ENCODE results near the gene GNB5.

The GNB5 gene

DNA sequence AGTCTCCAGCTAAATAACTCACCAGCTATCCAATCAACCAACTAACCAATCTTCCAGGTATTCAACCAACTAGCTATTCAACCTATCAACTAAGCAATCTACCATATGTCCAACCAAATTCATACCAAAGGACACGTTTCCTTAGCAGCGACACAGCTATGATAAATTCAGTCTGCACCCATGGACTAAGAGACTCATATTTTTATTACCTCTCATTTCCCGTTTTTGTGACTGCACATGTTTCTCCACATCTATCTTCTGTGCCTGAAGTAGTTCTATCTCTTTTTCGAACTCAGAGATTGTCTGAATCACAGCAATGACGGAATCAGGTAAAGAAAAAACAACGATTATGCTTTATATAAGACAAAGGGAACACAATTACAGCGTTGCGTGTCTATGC, 34.0 kb upstream of the GNB5 start:
- no peak for TF ChIP-seq ZNF565 (CRISPR knock-in tag; conservative IDR thresholded peaks at IDR 0.05; ENCODE audit: low read depth)
- TF ChIP-seq ZNF8 (CRISPR knock-in tag; IDR thresholded peaks at IDR 0.05): no peak
- no peak for TF ChIP-seq BACH2 (CRISPR knock-in tag; IDR thresholded peaks at IDR 0.05; ENCODE audit: borderline replicate concordance)
- TF ChIP-seq ISL1 (CRISPR knock-in tag; IDR thresholded peaks at IDR 0.05): no peak
- TF ChIP-seq ZFP3 (CRISPR knock-in tag; IDR thresholded peaks at IDR 0.05): no peak
- no peak for TF ChIP-seq ARNTL (CRISPR knock-in tag; IDR thresholded peaks at IDR 0.05; ENCODE audit: borderline replicate concordance, low read depth)
- no peak for TF ChIP-seq OSR1 (CRISPR knock-in tag; IDR thresholded peaks at IDR 0.05)
- no peak for TF ChIP-seq TCF4 (CRISPR knock-in tag; IDR thresholded peaks at IDR 0.05; ENCODE audit: borderline replicate concordance)
- TF ChIP-seq, protein P1, sequence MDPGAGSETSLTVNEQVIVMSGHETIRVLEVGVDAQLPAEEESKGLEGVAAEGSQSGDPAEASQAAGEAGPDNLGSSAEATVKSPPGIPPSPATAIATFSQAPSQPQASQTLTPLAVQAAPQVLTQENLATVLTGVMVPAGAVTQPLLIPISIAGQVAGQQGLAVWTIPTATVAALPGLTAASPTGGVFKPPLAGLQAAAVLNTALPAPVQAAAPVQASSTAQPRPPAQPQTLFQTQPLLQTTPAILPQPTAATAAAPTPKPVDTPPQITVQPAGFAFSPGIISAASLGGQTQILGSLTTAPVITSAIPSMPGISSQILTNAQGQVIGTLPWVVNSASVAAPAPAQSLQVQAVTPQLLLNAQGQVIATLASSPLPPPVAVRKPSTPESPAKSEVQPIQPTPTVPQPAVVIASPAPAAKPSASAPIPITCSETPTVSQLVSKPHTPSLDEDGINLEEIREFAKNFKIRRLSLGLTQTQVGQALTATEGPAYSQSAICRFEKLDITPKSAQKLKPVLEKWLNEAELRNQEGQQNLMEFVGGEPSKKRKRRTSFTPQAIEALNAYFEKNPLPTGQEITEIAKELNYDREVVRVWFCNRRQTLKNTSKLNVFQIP (CRISPR knock-in tag; IDR thresholded peaks at IDR 0.05; ENCODE audit: borderline replicate concordance, low read depth): no peak
- TF ChIP-seq TOX (CRISPR knock-in tag; IDR thresholded peaks at IDR 0.05; ENCODE audit: borderline replicate concordance): no peak
- no peak for TF ChIP-seq PPARA (CRISPR knock-in tag; IDR thresholded peaks at IDR 0.05; ENCODE audit: borderline replicate concordance)
- no peak for TF ChIP-seq RARB (CRISPR knock-in tag; IDR thresholded peaks at IDR 0.05)
- TF ChIP-seq CREB5 (CRISPR knock-in tag; IDR thresholded peaks at IDR 0.05; ENCODE audit: low read depth): no peak
- TF ChIP-seq PATZ1 (CRISPR knock-in tag; IDR thresholded peaks at IDR 0.05; ENCODE audit: borderline replicate concordance): no peak
- no peak for TF ChIP-seq CSRNP3 (CRISPR knock-in tag; IDR thresholded peaks at IDR 0.05)
- no peak for TF ChIP-seq ZFP30 (CRISPR knock-in tag; IDR thresholded peaks at IDR 0.05)
- no peak for TF ChIP-seq GLIS3 (CRISPR knock-in tag; IDR thresholded peaks at IDR 0.05)
- no peak for TF ChIP-seq ESRRG (CRISPR knock-in tag; IDR thresholded peaks at IDR 0.05)
- ATAC-seq: no peak

- no peak for ATAC-seq
- TF ChIP-seq GLIS3 (CRISPR knock-in tag; IDR thresholded peaks at IDR 0.05) (no peak), CSDC2 (CRISPR knock-in tag; IDR thresholded peaks at IDR 0.05) (no peak)
Measured at GRCh38 chr15:52224211-52224610, 33.0 kb upstream of the GNB5 start.

DNA sequence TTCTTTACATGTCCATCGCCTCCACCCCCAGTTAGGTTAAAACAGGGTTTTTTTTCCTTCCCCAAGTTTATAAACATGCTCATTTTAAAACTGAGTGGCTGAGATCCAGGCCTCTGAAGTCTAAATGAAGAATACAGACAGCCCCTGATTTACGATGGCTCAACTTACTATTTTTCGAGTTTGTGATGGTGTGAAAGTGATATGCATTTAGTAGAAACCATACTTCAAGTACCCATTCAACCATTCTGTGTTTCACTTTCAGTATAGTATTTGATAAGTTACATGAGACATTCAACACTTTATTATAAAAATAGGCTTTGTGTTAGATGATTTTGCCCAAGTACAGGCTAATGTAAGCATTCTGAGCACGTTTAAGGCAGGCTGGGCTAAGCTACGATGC, 30.5 kb upstream of the GNB5 start:
- ATAC-seq: no peak
- TF ChIP-seq ISL1 (CRISPR knock-in tag; IDR thresholded peaks at IDR 0.05) (no peak), TOX (CRISPR knock-in tag; IDR thresholded peaks at IDR 0.05; ENCODE audit: borderline replicate concordance) (no peak), CSRNP3 (CRISPR knock-in tag; IDR thresholded peaks at IDR 0.05) (no peak), BACH2 (CRISPR knock-in tag; IDR thresholded peaks at IDR 0.05; ENCODE audit: borderline replicate concordance) (no peak), SNAI2 (CRISPR knock-in tag; IDR thresholded peaks at IDR 0.05) (no peak), RARB (CRISPR knock-in tag; IDR thresholded peaks at IDR 0.05) (no peak), ESRRG (CRISPR knock-in tag; IDR thresholded peaks at IDR 0.05) (no peak), CREB5 (CRISPR knock-in tag; IDR thresholded peaks at IDR 0.05; ENCODE audit: low read depth) (no peak), ZNF8 (CRISPR knock-in tag; IDR thresholded peaks at IDR 0.05) (no peak), CSDC2 (CRISPR knock-in tag; IDR thresholded peaks at IDR 0.05) (no peak), ZNF70 (CRISPR knock-in tag; IDR thresholded peaks at IDR 0.05) (no peak)
- TF ChIP-seq, protein P1 (CRISPR knock-in tag; IDR thresholded peaks at IDR 0.05; ENCODE audit: borderline replicate concordance, low read depth): no peak

Data from SK-N-SH treated with all-trans-retinoic acid at 6 μM for 48 hours (cell line).